ENCODE data around the gene NDC80. TPM values are rescaled to one million over a fixed set of nuclear protein-coding genes. Genes with fewer than 3 reads are reported as not detected.

Gene NDC80
- total RNA-seq, 2 experiments from 2014 or later: 91.3 to 103 TPM

GRCh38 chr18:2589345-2590068 is 18.1 kb downstream of the NDC80 start:
- ATAC-seq (peak; percentile 72), DNase-seq (no peak)
- H3K36me3 Mint-ChIP-seq (ENCODE audit: low read depth): peaks cover 78% of the 10 kb centered on the region
- H3K4me1 Mint-ChIP-seq (ENCODE audit: low read depth): peaks cover 50% of the 10 kb centered on the region
- no peaks in the 10 kb centered on the region for H3K9me3 Mint-ChIP-seq (ENCODE audit: insufficient read depth)
- peak overlapping the region; percentile 29 for H3K4me3 Mint-ChIP-seq
- CTCF ChIA-PET: interaction anchor here (0.9 to 4.1 kb wide), 10 partner anchors 10 to 472 kb away, joined by 3 to 14 read pairs (median 4); partner anchors contain the start of genes METTL4, NDC80 and SMCHD1
- no peaks in the 10 kb centered on the region for H3K27me3 Mint-ChIP-seq (ENCODE audit: low read depth)
- H3K27ac Mint-ChIP-seq: peak overlapping the region; percentile 84
- POLR2A ChIA-PET: interaction anchor here (0.7 to 4.7 kb wide), 6 partner anchors 14 to 66 kb away, joined by 3 to 38 read pairs (median 6); partner anchors contain the start of genes METTL4, NDC80 and SMCHD1

GRCh38 chr18:2590303-2590702 is 18.9 kb downstream of the NDC80 start:
- Mint-ChIP-seq H3K4me3 (peak overlapping the region; percentile 6), H3K4me1 (ENCODE audit: low read depth) (peaks cover 54% of the 10 kb centered on the region), H3K9me3 (ENCODE audit: insufficient read depth) (no peaks in the 10 kb centered on the region), H3K27ac (peak overlapping the region; percentile 76), H3K27me3 (ENCODE audit: low read depth) (no peaks in the 10 kb centered on the region), H3K36me3 (ENCODE audit: low read depth) (peaks cover 77% of the 10 kb centered on the region)
- peak; percentile 39 for ATAC-seq
- ChIA-PET CTCF (interaction anchor here (0.6 to 4.1 kb wide), 5 partner anchors 11 to 872 kb away, joined by 3 to 14 read pairs (median 8); partner anchors contain the start of genes METTL4, NDC80 and SMCHD1), POLR2A (interaction anchor here (0.7 to 4.7 kb wide), 5 partner anchors 14 to 66 kb away, joined by 3 to 38 read pairs (median 9); partner anchors contain the start of genes METTL4, NDC80 and SMCHD1)
- DNase-seq: no peak

DNA sequence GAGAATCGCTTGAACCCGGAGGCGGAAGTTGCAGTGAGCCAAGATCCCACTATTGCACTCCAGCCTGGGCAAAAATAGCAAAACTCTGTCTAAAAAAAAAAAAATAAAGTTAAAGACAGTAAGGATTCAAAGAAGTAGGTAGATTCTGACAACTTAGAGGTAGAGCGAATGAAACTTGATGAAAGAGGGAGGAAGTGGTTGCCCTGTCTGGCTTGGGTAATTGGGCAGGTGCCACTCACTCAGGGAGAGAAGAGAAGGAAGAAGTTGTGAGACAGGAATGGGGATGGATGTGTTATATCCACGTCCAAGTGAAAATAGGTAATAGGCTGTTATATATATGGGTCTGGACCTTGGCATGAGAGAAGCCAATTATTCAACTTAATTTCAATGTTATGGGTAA is 26.3 kb downstream of the NDC80 start:
- Mint-ChIP-seq H3K36me3 (ENCODE audit: low read depth) (peaks cover 79% of the 10 kb centered on the region), H3K27me3 (ENCODE audit: low read depth) (no peaks in the 10 kb centered on the region), H3K27ac (peak overlapping the region; percentile 64), H3K4me3 (no peak overlapping the region), H3K9me3 (ENCODE audit: insufficient read depth) (peaks cover 5% of the 10 kb centered on the region), H3K4me1 (ENCODE audit: low read depth) (peaks cover 29% of the 10 kb centered on the region)
- POLR2A ChIA-PET: no interaction called here
- DNase-seq (no peak), ATAC-seq (no peak)
- CTCF ChIA-PET: no interaction called here

GRCh38 chr18:2602844-2603243 is 31.5 kb downstream of the NDC80 start:
- ChIA-PET POLR2A (interaction anchor here (0.6 to 5.1 kb wide), 4 partner anchors 19 to 54 kb away, joined by 3 to 26 read pairs (median 4); partner anchors contain the start of genes METTL4 and NDC80), CTCF (interaction anchor here (1.1 kb wide), 1 partner anchor 20 kb away, joined by 3 read pairs; no protein-coding TSS in a partner anchor)
- no peak for DNase-seq
- H3K4me3 Mint-ChIP-seq: no peak overlapping the region
- peak overlapping the region; percentile 2 for H3K27ac Mint-ChIP-seq
- no peaks in the 10 kb centered on the region for H3K27me3 Mint-ChIP-seq (ENCODE audit: low read depth)
- no peak for ATAC-seq
- peaks cover 67% of the 10 kb centered on the region for H3K36me3 Mint-ChIP-seq (ENCODE audit: low read depth)
- peaks cover 36% of the 10 kb centered on the region for H3K4me1 Mint-ChIP-seq (ENCODE audit: low read depth)
- no peaks in the 10 kb centered on the region for H3K9me3 Mint-ChIP-seq (ENCODE audit: insufficient read depth)

DNA sequence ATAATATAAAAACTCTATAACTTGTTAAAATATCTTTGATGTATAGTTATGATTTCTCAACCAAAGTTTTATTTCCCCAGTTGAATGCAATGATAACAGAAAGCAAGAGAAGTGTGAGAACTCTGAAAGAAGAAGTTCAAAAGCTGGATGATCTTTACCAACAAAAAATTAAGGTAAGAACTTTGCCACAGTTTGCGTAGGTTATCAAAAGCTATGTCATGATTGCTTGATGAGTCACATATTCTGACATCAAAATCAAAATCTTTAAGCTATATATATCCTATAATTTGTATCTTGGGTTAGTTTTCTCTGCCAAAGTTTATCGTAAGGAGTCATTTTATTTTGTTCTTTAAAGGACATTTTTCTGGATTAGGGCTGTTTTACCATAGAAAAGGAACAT is 35.0 kb downstream of the NDC80 start:
- ChIA-PET POLR2A (interaction anchor here (1.0 to 5.1 kb wide), 8 partner anchors 11 to 641 kb away, joined by 3 to 71 read pairs (median 4); partner anchors contain the start of genes MYL12A and SMCHD1), CTCF (interaction anchor here (0.9 to 2.2 kb wide), 5 partner anchors 17 to 52 kb away, joined by 3 to 18 read pairs (median 4); partner anchors contain the start of gene SMCHD1)
- DNase-seq (no peak), ATAC-seq (no peak)
- peak overlapping the region; percentile 78 for H3K27ac Mint-ChIP-seq
- peaks cover 44% of the 10 kb centered on the region for H3K4me1 Mint-ChIP-seq (ENCODE audit: low read depth)
- no peaks in the 10 kb centered on the region for H3K27me3 Mint-ChIP-seq (ENCODE audit: low read depth)
- peak overlapping the region; percentile 54 for H3K4me3 Mint-ChIP-seq
- no peaks in the 10 kb centered on the region for H3K9me3 Mint-ChIP-seq (ENCODE audit: insufficient read depth)
- peaks cover 63% of the 10 kb centered on the region for H3K36me3 Mint-ChIP-seq (ENCODE audit: low read depth)

DNA sequence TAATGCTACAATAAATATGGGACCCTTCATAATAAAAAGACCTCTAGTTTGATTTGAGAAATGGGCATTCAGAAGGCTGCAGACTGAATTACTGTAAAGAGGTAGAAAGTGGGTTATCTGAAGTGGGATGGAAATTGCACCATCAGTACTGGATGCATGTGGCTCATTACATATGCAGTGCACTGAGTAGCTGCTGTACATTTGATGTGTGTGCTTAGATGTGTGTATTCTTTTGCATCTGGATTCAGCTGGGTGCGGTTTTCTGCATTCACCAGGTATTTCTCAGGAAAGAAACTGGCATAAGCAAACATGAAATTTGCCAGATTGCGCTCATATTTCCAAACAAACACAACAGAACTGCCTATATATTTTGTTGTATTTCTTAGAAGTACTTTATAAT is 38.2 kb downstream of the NDC80 start:
- no peak for DNase-seq
- H3K27ac Mint-ChIP-seq: no peak overlapping the region
- POLR2A ChIA-PET: interaction anchor here (1.6 kb wide), 1 partner anchor 46 kb away, joined by 3 read pairs; no protein-coding TSS in a partner anchor
- no peaks in the 10 kb centered on the region for H3K9me3 Mint-ChIP-seq (ENCODE audit: insufficient read depth)
- H3K36me3 Mint-ChIP-seq (ENCODE audit: low read depth): peaks cover 67% of the 10 kb centered on the region
- H3K27me3 Mint-ChIP-seq (ENCODE audit: low read depth): no peaks in the 10 kb centered on the region
- no peak for ATAC-seq
- peaks cover 29% of the 10 kb centered on the region for H3K4me1 Mint-ChIP-seq (ENCODE audit: low read depth)
- H3K4me3 Mint-ChIP-seq: no peak overlapping the region
- CTCF ChIA-PET: no interaction called here

- H3K27ac Mint-ChIP-seq: no peak overlapping the region
- no peak for ATAC-seq
- H3K36me3 Mint-ChIP-seq (ENCODE audit: low read depth): peaks cover 70% of the 10 kb centered on the region
- H3K9me3 Mint-ChIP-seq (ENCODE audit: insufficient read depth): no peaks in the 10 kb centered on the region
- H3K4me3 Mint-ChIP-seq: no peak overlapping the region
- CTCF ChIA-PET: no interaction called here
- no peaks in the 10 kb centered on the region for H3K27me3 Mint-ChIP-seq (ENCODE audit: low read depth)
- peaks cover 20% of the 10 kb centered on the region for H3K4me1 Mint-ChIP-seq (ENCODE audit: low read depth)
- DNase-seq: no peak
- POLR2A ChIA-PET: interaction anchor here (0.7 to 1.6 kb wide), 3 partner anchors 11 to 45 kb away, joined by 3 to 4 read pairs (median 3); no protein-coding TSS in a partner anchor
These were observed 39.2 kb downstream of the NDC80 start for GRCh38 chr18:2610549-2610948.

DNA sequence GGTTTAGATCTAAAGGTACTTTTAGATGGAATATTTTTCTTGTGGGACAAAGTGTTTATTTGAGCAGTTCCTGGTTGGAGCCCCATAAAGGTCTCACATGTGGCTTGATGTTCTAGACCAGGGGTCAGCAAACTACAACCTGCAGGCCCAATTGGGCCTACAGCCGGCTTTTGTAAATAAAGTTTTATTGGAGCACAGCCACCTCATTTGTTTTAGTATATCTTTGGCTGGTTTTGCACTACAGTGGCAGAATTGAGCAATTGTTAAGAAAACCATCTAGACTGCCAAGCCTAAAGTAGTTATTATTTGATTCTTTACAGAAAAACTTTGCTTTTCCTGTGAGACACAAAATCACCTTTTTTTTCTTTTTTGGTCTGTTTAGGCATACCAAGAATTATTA is 41.6 kb downstream of the NDC80 start:
- CTCF ChIA-PET: interaction anchor here (1.2 kb wide), 1 partner anchor 29 kb away, joined by 3 read pairs; no protein-coding TSS in a partner anchor
- H3K4me1 Mint-ChIP-seq (ENCODE audit: low read depth): peaks cover 8% of the 10 kb centered on the region

GRCh38 chr18:2617401-2617998 is 46.1 kb downstream of the NDC80 start:
- no peak for ATAC-seq
- H3K9me3 Mint-ChIP-seq (ENCODE audit: insufficient read depth): no peaks in the 10 kb centered on the region
- H3K4me1 Mint-ChIP-seq (ENCODE audit: low read depth): no peaks in the 10 kb centered on the region
- H3K36me3 Mint-ChIP-seq (ENCODE audit: low read depth): peaks cover 47% of the 10 kb centered on the region
- POLR2A ChIA-PET: interaction anchor here (0.8 to 1.4 kb wide), 4 partner anchors 8 to 445 kb away, joined by 3 to 5 read pairs (median 3); no protein-coding TSS in a partner anchor
- H3K27me3 Mint-ChIP-seq (ENCODE audit: low read depth): no peaks in the 10 kb centered on the region
- H3K27ac Mint-ChIP-seq: no peak overlapping the region
- H3K4me3 Mint-ChIP-seq: no peak overlapping the region
- DNase-seq: no peak
- CTCF ChIA-PET: no interaction called here

More for the DNA sequence above, 41.6 kb downstream of the NDC80 start:
- POLR2A ChIA-PET: interaction anchor here (0.8 kb wide), 1 partner anchor 23 kb away, joined by 3 read pairs; no protein-coding TSS in a partner anchor
- no peak overlapping the region for H3K27ac Mint-ChIP-seq
- no peak for ATAC-seq
- H3K4me3 Mint-ChIP-seq: no peak overlapping the region
- no peak for DNase-seq
- peaks cover 75% of the 10 kb centered on the region for H3K36me3 Mint-ChIP-seq (ENCODE audit: low read depth)
- H3K27me3 Mint-ChIP-seq (ENCODE audit: low read depth): no peaks in the 10 kb centered on the region
- H3K9me3 Mint-ChIP-seq (ENCODE audit: insufficient read depth): no peaks in the 10 kb centered on the region

GRCh38 chr18:2618009-2618408 is 46.7 kb downstream of the NDC80 start:
- POLR2A ChIA-PET: interaction anchor here (1.4 kb wide), 1 partner anchor 19 kb away, joined by 3 read pairs; no protein-coding TSS in a partner anchor
- ATAC-seq (no peak), DNase-seq (no peak)
- CTCF ChIA-PET: no interaction called here
- no peak overlapping the region for H3K4me3 Mint-ChIP-seq
- H3K36me3 Mint-ChIP-seq (ENCODE audit: low read depth): peaks cover 42% of the 10 kb centered on the region
- no peak overlapping the region for H3K27ac Mint-ChIP-seq
- H3K4me1 Mint-ChIP-seq (ENCODE audit: low read depth): no peaks in the 10 kb centered on the region
- no peaks in the 10 kb centered on the region for H3K27me3 Mint-ChIP-seq (ENCODE audit: low read depth)
- H3K9me3 Mint-ChIP-seq (ENCODE audit: insufficient read depth): no peaks in the 10 kb centered on the region

- POLR2A ChIA-PET: interaction anchor here (0.8 to 1.6 kb wide), 5 partner anchors 8 to 31 kb away, joined by 3 to 9 read pairs (median 5); partner anchors contain the start of gene SMCHD1
These were observed 53.9 kb downstream of the NDC80 start for GRCh38 chr18:2625217-2625616.

More at GRCh38 chr18:2625217-2625616, 53.9 kb downstream of the NDC80 start:
- H3K27ac Mint-ChIP-seq: no peak overlapping the region
- H3K36me3 Mint-ChIP-seq (ENCODE audit: low read depth): no peaks in the 10 kb centered on the region
- H3K4me3 Mint-ChIP-seq: no peak overlapping the region
- CTCF ChIA-PET: interaction anchor here (1.2 kb wide), 1 partner anchor 12 kb away, joined by 3 read pairs; no protein-coding TSS in a partner anchor
- H3K4me1 Mint-ChIP-seq (ENCODE audit: low read depth): peaks cover 16% of the 10 kb centered on the region
- H3K27me3 Mint-ChIP-seq (ENCODE audit: low read depth): no peaks in the 10 kb centered on the region
- H3K9me3 Mint-ChIP-seq (ENCODE audit: insufficient read depth): no peaks in the 10 kb centered on the region
- ATAC-seq (peak; percentile 32), DNase-seq (no peak)
